ENCODE results near the gene GPR55. TPM values are rescaled to one million over a fixed set of nuclear protein-coding genes. Genes with fewer than 3 reads are reported as not detected.
A peak's percentile ranks its signal among the peaks of the same experiment; 100 is the strongest.

The GPR55 gene
- total RNA-seq, 1 experiment from 2014 or later = not detected

DNA sequence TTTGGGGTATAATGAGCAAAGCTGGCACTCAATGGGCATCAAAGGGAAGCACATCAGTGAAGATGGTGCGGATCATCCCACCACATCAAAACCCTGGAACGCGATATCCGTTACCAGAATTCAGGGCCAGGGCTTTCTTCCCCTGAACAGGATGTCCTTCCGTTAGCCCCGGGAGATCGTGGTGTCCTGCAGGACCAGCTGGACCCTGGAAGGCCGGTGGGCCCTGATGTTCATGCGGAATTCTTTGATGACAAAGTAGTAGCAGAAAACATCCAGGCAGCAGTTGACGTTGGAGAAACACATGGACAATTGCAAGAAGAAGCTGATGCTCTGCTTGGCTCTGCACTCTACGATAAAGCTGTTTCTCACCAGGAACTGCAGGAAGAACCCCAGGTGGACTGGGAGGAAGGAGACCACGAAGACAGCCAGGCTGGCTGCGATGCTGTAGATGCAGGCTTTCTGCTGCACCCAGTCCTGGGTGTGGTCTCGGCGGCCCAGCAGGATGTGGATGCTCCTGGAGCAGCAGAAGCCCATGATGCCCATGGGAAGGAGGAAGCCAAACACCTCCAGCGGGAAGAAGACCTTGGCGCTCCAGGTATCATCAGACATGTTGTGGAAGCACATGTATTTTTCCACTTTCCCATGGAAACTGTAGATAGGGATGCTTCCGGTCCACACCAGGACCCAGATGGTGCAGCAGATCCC is 15.0 kb downstream of the GPR55 start:
- Histone ChIP-seq H3K27ac (ENCODE audit: low read depth, low read length) (no peak overlapping the region), H3K4me2 (ENCODE audit: low read length) (no peak overlapping the region), H3K79me2 (ENCODE audit: insufficient read depth, low read length) (no peaks in the 10 kb centered on the region), H4K20me1 (ENCODE audit: insufficient read depth) (no peaks in the 10 kb centered on the region), H3K36me3 (ENCODE audit: control insufficient read depth in 1 of 2, insufficient read depth in 2 of 2, low read length in 2 of 2) (no peaks in the 10 kb centered on the region), H3K4me3 (replicated peaks in 1 of 2; ENCODE audit: low read depth in 1 of 2, low read length in 2 of 2) (no peak overlapping the region), H3K4me1 (ENCODE audit: control insufficient read depth in 1 of 2, insufficient read depth in 2 of 2, low read length in 2 of 2) (peaks cover 25 to 36% of the 10 kb centered on the region in 2 experiments), H3K27me3 (ENCODE audit: insufficient read depth, low read length) (no peaks in the 10 kb centered on the region), H2AFZ (ENCODE audit: low read depth, low read length, poor library complexity, severe bottlenecking) (no peak overlapping the region), H3K9me2 (ENCODE audit: insufficient read depth) (no peaks in the 10 kb centered on the region), H3K9me3 (ENCODE audit: control insufficient read depth in 1 of 2, insufficient read depth in 1 of 2, low read depth in 1 of 2, low read length in 2 of 2) (no peaks in the 10 kb centered on the region), H3K9ac (ENCODE audit: low read length) (no peak overlapping the region)
- CTCF ChIA-PET = interaction anchor here (2.4 kb wide), 1 partner anchor 78 kb away, joined by 5 read pairs; no protein-coding TSS in a partner anchor
- no TSS peak for BruUV-seq (replicated peaks)
- POLR2A ChIA-PET = no interaction called here
- TF ChIP-seq ELF1 (IDR thresholded peaks at IDR 0.05; ENCODE audit: borderline replicate concordance, low read depth) = no peak
- TF ChIP-seq, protein P1, sequence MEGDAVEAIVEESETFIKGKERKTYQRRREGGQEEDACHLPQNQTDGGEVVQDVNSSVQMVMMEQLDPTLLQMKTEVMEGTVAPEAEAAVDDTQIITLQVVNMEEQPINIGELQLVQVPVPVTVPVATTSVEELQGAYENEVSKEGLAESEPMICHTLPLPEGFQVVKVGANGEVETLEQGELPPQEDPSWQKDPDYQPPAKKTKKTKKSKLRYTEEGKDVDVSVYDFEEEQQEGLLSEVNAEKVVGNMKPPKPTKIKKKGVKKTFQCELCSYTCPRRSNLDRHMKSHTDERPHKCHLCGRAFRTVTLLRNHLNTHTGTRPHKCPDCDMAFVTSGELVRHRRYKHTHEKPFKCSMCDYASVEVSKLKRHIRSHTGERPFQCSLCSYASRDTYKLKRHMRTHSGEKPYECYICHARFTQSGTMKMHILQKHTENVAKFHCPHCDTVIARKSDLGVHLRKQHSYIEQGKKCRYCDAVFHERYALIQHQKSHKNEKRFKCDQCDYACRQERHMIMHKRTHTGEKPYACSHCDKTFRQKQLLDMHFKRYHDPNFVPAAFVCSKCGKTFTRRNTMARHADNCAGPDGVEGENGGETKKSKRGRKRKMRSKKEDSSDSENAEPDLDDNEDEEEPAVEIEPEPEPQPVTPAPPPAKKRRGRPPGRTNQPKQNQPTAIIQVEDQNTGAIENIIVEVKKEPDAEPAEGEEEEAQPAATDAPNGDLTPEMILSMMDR (IDR thresholded peaks at IDR 0.05 in 2 of 3, conservative IDR thresholded peaks at IDR 0.05 in 1 of 3; ENCODE audit: borderline replicate concordance in 1 of 3, insufficient read depth in 1 of 3, low read depth in 2 of 3, low read length in 2 of 3) = no peak
- no peak for TF ChIP-seq CBX3 (IDR thresholded peaks at IDR 0.05; ENCODE audit: low read depth)
- no peak for TF ChIP-seq SP1 (IDR thresholded peaks at IDR 0.05; ENCODE audit: low read depth)
- no peak for TF ChIP-seq RAD21 (IDR thresholded peaks at IDR 0.05; ENCODE audit: low read depth)
- no peak for ATAC-seq
- intact Hi-C loops (cut with micrococcal nuclease) = no loop called here
- no peak for DNase-seq (ENCODE audit: low read depth, low spot score)
- RAD21 ChIA-PET (ENCODE audit: low non-redundant PET in 1 of 2, low total read pairs in 2 of 2, uncharacterized antibody in 2 of 2, unreplicated experiment in 2 of 2) = no interaction called here

DNA sequence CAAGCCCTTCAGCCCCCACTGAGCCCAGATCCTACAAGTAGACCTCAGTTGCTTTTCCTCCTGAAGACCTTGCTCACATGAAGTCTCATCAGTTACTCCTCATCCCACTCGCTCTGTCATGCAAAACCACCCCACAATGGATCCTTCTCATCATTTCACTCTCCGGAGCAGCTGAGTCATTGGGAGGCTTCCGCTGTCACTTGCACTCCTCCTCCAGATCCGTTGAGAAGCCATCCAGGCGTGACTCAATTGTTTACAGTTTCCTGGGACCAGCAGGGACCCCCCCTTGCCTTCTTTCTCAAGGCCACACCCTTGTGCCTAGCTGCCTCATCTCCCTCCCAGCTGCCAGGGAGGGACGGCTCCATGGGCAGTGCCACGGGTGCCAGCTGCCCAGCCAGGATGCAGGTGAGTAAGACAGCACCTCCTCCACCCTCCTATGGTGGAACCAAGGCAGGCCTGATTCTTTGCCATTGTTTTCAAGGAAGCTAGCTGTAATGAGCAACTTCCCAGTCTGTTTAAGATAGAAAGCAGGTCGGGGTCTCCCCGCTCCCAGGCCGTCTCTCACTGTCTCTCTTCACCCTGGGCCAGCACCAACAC is 16.3 kb downstream of the GPR55 start:
- Histone ChIP-seq H3K4me1 (ENCODE audit: control insufficient read depth in 1 of 2, insufficient read depth in 2 of 2, low read length in 2 of 2) (peaks cover 28 to 42% of the 10 kb centered on the region in 2 experiments), H3K79me2 (ENCODE audit: insufficient read depth, low read length) (no peaks in the 10 kb centered on the region), H3K36me3 (ENCODE audit: control insufficient read depth in 1 of 2, insufficient read depth in 2 of 2, low read length in 2 of 2) (no peaks in the 10 kb centered on the region), H3K27ac (ENCODE audit: low read depth, low read length) (no peak overlapping the region), H3K9me2 (ENCODE audit: insufficient read depth) (no peaks in the 10 kb centered on the region), H3K4me3 (replicated peaks in 1 of 2; ENCODE audit: low read depth in 1 of 2, low read length in 2 of 2) (peak overlapping the region in 1 of 2 experiments; percentile 39; a peak in 3 of 4 replicates), H2AFZ (ENCODE audit: low read depth, low read length, poor library complexity, severe bottlenecking) (peak overlapping the region; percentile 65), H3K27me3 (ENCODE audit: insufficient read depth, low read length) (peaks cover 9% of the 10 kb centered on the region; the same call in 1 of the 2 replicates), H3K9ac (ENCODE audit: low read length) (no peak overlapping the region), H3K4me2 (ENCODE audit: low read length) (peak overlapping the region; percentile 74), H3K9me3 (ENCODE audit: control insufficient read depth in 1 of 2, insufficient read depth in 1 of 2, low read depth in 1 of 2, low read length in 2 of 2) (no peaks in the 10 kb centered on the region), H4K20me1 (ENCODE audit: insufficient read depth) (no peaks in the 10 kb centered on the region)
- ChIA-PET CTCF (interaction anchor here (1.4 to 2.4 kb wide), 2 partner anchors 16 to 79 kb away, joined by 5 read pairs; no protein-coding TSS in a partner anchor), POLR2A (no interaction called here), RAD21 (ENCODE audit: low non-redundant PET in 1 of 2, low total read pairs in 2 of 2, uncharacterized antibody in 2 of 2, unreplicated experiment in 2 of 2) (no interaction called here)
- BruUV-seq (replicated peaks) = no TSS peak
- DNase-seq (ENCODE audit: low read depth, low spot score) (peak; percentile 70), ATAC-seq (peak; percentile 50)
- intact Hi-C loops (cut with micrococcal nuclease) = no loop called here
- TF ChIP-seq SIN3A (IDR thresholded peaks at IDR 0.05; ENCODE audit: low read depth) (peak; percentile 36; the same call in 1 of the 2 replicates), POLR2AphosphoS5 (IDR thresholded peaks at IDR 0.05; ENCODE audit: low read depth, low read length) (peak; percentile 22; the same call in 1 of the 2 replicates), CBX3 (IDR thresholded peaks at IDR 0.05; ENCODE audit: low read depth) (peak; percentile 72; the same call in 1 of the 2 replicates), TCF7L2 (IDR thresholded peaks at IDR 0.05; ENCODE audit: borderline replicate concordance, extremely low read depth, insufficient read depth, insufficient read length) (peak; percentile 52), ZNF274 (IDR thresholded peaks at IDR 0.05; ENCODE audit: low read depth, low read length) (no peak), FOSL1 (IDR thresholded peaks at IDR 0.05; ENCODE audit: low read depth) (peak; percentile 82), SP1 (IDR thresholded peaks at IDR 0.05; ENCODE audit: low read depth) (peak; percentile 69), JUND (IDR thresholded peaks at IDR 0.05) (peak; percentile 74)
- TF ChIP-seq, protein P2, sequence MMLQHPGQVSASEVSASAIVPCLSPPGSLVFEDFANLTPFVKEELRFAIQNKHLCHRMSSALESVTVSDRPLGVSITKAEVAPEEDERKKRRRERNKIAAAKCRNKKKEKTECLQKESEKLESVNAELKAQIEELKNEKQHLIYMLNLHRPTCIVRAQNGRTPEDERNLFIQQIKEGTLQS (IDR thresholded peaks at IDR 0.05) = no peak
- TF ChIP-seq, protein P3, sequence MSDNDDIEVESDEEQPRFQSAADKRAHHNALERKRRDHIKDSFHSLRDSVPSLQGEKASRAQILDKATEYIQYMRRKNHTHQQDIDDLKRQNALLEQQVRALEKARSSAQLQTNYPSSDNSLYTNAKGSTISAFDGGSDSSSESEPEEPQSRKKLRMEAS (IDR thresholded peaks at IDR 0.05) = no peak

All from HCT116 (cell line).